ENCODE results near the gene CFAP410. TPM values are rescaled to one million over a fixed set of nuclear protein-coding genes. Genes with fewer than 3 reads are reported as not detected.

The CFAP410 gene
- total RNA-seq, 1 experiment from 2014 or later: 19.3 TPM

- TF ChIP-seq, protein P1, sequence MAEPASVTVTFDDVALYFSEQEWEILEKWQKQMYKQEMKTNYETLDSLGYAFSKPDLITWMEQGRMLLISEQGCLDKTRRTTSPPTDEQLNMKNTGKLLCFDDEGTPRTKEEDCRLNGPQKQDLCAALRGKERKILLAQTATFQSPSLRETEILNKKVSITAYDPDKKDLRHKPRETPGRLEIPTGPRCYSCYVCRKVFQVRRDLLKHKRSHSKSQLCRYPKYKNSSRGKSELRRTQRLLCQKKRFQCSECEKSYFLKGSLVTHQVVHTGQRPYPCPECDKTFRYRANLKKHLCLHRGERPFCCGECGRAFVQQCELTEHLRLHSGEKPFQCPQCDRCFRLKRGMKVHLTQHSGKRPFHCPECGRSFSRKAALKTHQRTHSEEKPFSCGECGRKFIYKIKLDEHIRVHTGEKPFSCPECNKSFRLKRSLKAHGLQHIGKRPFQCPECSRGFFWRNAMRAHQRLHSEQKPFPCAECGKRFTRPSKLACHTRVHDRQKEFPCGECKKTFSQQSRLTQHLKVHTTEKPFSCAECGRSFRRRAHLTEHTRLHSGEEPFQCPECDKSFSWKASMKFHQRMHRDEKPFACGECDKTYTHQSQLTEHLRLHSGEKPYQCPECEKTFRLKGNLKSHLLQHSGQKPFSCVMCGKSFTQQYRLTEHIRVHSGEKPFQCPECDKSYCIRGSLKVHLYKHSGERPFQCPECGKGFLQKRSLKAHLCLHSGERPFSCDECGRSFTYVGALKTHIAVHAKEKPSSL (CRISPR knock-in tag; conservative IDR thresholded peaks at IDR 0.05): no peak
- TF ChIP-seq FOXJ3 (CRISPR knock-in tag; IDR thresholded peaks at IDR 0.05; ENCODE audit: borderline replicate concordance) (no peak), ZNF396 (CRISPR knock-in tag; IDR thresholded peaks at IDR 0.05; ENCODE audit: borderline replicate concordance) (no peak), OVOL2 (CRISPR knock-in tag; IDR thresholded peaks at IDR 0.05; ENCODE audit: borderline replicate concordance) (no peak), CREB1 (CRISPR knock-in tag; IDR thresholded peaks at IDR 0.05) (no peak), USF1 (CRISPR knock-in tag; IDR thresholded peaks at IDR 0.05) (no peak), NR3C1 (CRISPR knock-in tag; conservative IDR thresholded peaks at IDR 0.05; ENCODE audit: low read depth) (no peak)
- TF ChIP-seq, protein P2, sequence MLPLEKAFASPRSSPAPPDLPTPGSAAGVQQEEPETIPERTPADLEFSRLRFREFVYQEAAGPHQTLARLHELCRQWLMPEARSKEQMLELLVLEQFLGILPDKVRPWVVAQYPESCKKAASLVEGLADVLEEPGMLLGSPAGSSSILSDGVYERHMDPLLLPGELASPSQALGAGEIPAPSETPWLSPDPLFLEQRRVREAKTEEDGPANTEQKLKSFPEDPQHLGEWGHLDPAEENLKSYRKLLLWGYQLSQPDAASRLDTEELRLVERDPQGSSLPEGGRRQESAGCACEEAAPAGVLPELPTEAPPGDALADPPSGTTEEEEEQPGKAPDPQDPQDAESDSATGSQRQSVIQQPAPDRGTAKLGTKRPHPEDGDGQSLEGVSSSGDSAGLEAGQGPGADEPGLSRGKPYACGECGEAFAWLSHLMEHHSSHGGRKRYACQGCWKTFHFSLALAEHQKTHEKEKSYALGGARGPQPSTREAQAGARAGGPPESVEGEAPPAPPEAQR (CRISPR knock-in tag; IDR thresholded peaks at IDR 0.05): no peak
- TF ChIP-seq, protein P3, sequence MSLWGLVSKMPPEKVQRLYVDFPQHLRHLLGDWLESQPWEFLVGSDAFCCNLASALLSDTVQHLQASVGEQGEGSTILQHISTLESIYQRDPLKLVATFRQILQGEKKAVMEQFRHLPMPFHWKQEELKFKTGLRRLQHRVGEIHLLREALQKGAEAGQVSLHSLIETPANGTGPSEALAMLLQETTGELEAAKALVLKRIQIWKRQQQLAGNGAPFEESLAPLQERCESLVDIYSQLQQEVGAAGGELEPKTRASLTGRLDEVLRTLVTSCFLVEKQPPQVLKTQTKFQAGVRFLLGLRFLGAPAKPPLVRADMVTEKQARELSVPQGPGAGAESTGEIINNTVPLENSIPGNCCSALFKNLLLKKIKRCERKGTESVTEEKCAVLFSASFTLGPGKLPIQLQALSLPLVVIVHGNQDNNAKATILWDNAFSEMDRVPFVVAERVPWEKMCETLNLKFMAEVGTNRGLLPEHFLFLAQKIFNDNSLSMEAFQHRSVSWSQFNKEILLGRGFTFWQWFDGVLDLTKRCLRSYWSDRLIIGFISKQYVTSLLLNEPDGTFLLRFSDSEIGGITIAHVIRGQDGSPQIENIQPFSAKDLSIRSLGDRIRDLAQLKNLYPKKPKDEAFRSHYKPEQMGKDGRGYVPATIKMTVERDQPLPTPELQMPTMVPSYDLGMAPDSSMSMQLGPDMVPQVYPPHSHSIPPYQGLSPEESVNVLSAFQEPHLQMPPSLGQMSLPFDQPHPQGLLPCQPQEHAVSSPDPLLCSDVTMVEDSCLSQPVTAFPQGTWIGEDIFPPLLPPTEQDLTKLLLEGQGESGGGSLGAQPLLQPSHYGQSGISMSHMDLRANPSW (CRISPR knock-in tag; conservative IDR thresholded peaks at IDR 0.05; ENCODE audit: low read depth): no peak
These were observed 39.5 kb downstream of the CFAP410 start, which contains the start of gene PFKL (continued) for GRCh38 chr21:44299458-44300261.

DNA sequence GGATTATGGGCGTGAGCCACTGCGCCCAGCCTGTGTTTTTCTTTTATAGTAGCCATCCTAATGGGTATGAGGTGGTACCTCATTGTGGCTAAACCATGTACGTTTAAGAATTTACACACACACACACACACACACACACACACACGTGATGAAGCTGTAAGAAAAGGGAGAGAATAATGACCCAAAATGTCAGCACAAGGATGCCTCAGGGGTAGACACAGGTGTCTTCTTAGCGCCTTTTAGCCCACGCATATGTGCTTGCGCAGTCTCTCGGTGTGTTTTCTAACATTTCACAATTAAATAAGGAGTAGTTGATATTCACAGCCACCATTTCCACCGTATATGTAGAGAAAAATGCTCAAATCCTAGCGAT, 40.1 kb downstream of the CFAP410 start:
- peaks cover 11% of the 10 kb centered on the region for H3K27me3 Mint-ChIP-seq (ENCODE audit: low read depth)
- H3K4me1 Mint-ChIP-seq: peaks cover 28% of the 10 kb centered on the region
- peak overlapping the region; percentile 70 for H3K27ac Mint-ChIP-seq
- no peak for ATAC-seq
- no peaks in the 10 kb centered on the region for H3K9me3 Mint-ChIP-seq
- H3K4me3 Mint-ChIP-seq: peak overlapping the region; percentile 80
- DNase-seq (ENCODE audit: low spot score): no peak
- H3K36me3 Mint-ChIP-seq: no peaks in the 10 kb centered on the region
- ChIA-PET CTCF (interaction anchor here (0.5 to 2.7 kb wide), 4 partner anchors 12 to 457 kb away, joined by 3 to 22 read pairs (median 4); no protein-coding TSS in a partner anchor), POLR2A (no interaction called here)
- no peak for TF ChIP-seq JAZF1 (CRISPR knock-in tag; IDR thresholded peaks at IDR 0.05)
- no peak for TF ChIP-seq NR2C2 (CRISPR knock-in tag; IDR thresholded peaks at IDR 0.05)
- no peak for TF ChIP-seq ZNF232 (CRISPR knock-in tag; IDR thresholded peaks at IDR 0.05)
- TF ChIP-seq ZNF317 (CRISPR knock-in tag; IDR thresholded peaks at IDR 0.05; ENCODE audit: borderline replicate concordance, low read depth): no peak
- no peak for TF ChIP-seq FOXK1 (CRISPR knock-in tag; IDR thresholded peaks at IDR 0.05)
- no peak for TF ChIP-seq ZNF121 (CRISPR knock-in tag; IDR thresholded peaks at IDR 0.05)
- TF ChIP-seq ZNF219 (CRISPR knock-in tag; IDR thresholded peaks at IDR 0.05; ENCODE audit: borderline replicate concordance): no peak
- no peak for TF ChIP-seq ZNF138 (CRISPR knock-in tag; conservative IDR thresholded peaks at IDR 0.05)
- TF ChIP-seq, protein P4, sequence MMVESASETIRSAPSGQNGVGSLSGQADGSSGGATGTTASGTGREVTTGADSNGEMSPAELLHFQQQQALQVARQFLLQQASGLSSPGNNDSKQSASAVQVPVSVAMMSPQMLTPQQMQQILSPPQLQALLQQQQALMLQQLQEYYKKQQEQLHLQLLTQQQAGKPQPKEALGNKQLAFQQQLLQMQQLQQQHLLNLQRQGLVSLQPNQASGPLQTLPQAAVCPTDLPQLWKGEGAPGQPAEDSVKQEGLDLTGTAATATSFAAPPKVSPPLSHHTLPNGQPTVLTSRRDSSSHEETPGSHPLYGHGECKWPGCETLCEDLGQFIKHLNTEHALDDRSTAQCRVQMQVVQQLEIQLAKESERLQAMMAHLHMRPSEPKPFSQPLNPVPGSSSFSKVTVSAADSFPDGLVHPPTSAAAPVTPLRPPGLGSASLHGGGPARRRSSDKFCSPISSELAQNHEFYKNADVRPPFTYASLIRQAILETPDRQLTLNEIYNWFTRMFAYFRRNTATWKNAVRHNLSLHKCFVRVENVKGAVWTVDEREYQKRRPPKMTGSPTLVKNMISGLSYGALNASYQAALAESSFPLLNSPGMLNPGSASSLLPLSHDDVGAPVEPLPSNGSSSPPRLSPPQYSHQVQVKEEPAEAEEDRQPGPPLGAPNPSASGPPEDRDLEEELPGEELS (CRISPR knock-in tag; IDR thresholded peaks at IDR 0.05): no peak
- TF ChIP-seq HMGA2 (CRISPR knock-in tag; IDR thresholded peaks at IDR 0.05): no peak
- TF ChIP-seq, protein P5, sequence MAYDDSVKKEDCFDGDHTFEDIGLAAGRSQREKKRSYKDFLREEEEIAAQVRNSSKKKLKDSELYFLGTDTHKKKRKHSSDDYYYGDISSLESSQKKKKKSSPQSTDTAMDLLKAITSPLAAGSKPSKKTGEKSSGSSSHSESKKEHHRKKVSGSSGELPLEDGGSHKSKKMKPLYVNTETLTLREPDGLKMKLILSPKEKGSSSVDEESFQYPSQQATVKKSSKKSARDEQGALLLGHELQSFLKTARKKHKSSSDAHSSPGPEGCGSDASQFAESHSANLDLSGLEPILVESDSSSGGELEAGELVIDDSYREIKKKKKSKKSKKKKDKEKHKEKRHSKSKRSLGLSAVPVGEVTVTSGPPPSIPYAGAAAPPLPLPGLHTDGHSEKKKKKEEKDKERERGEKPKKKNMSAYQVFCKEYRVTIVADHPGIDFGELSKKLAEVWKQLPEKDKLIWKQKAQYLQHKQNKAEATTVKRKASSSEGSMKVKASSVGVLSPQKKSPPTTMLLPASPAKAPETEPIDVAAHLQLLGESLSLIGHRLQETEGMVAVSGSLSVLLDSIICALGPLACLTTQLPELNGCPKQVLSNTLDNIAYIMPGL (CRISPR knock-in tag; IDR thresholded peaks at IDR 0.05): no peak
- TF ChIP-seq NR1H2 (CRISPR knock-in tag; IDR thresholded peaks at IDR 0.05): no peak
- TF ChIP-seq RORB (CRISPR knock-in tag; IDR thresholded peaks at IDR 0.05): no peak
- TF ChIP-seq IRF2 (CRISPR knock-in tag; IDR thresholded peaks at IDR 0.05; ENCODE audit: borderline replicate concordance, low read depth): no peak
- TF ChIP-seq RELA (CRISPR knock-in tag; IDR thresholded peaks at IDR 0.05; ENCODE audit: borderline replicate concordance): no peak
- no peak for TF ChIP-seq MXD4 (CRISPR knock-in tag; IDR thresholded peaks at IDR 0.05; ENCODE audit: borderline replicate concordance)
- no peak for TF ChIP-seq USF1 (CRISPR knock-in tag; IDR thresholded peaks at IDR 0.05)
